Hematopoietic multipotent progenitor cell treated with erythropoietin and hydrocortisone succinate and interleukin-3 and kit ligand, for 17 days (in vitro differentiated cells): ENCODE data around the gene PTPRN2.

ENCODE experiments used
- DNase-seq: peaks from one replicate; pipeline ENCODE4 v3.0.0-alpha.2; 2015; ENCODE audit warnings: low spot score

PTPRN2 gene

GRCh38 chr7:157813053-157813452 lies 774.6 kb downstream of the PTPRN2 start:
- DNase-seq, result no peak

- no peak for DNase-seq
These were observed 775.7 kb downstream of the PTPRN2 start for GRCh38 chr7:157811946-157812345.

GRCh38 chr7:157809863-157810851 lies 777.5 kb downstream of the PTPRN2 start:
- no peak for DNase-seq

GRCh38 chr7:157809154-157809862 lies 778.3 kb downstream of the PTPRN2 start:
- no peak for DNase-seq

GRCh38 chr7:157808042-157808441 lies 779.6 kb downstream of the PTPRN2 start:
- no peak for DNase-seq

GRCh38 chr7:157807510-157807909 lies 780.1 kb downstream of the PTPRN2 start:
- DNase-seq, result no peak

GRCh38 chr7:157806711-157807110 lies 780.9 kb downstream of the PTPRN2 start:
- DNase-seq, result no peak

- no peak for DNase-seq
These were observed 781.9 kb downstream of the PTPRN2 start for GRCh38 chr7:157805713-157806112.

- DNase-seq, result no peak
These were observed 783.7 kb downstream of the PTPRN2 start for GRCh38 chr7:157803906-157804305.

- no peak for DNase-seq
These were observed 785.5 kb downstream of the PTPRN2 start for GRCh38 chr7:157801971-157802675.

GRCh38 chr7:157801113-157801512 lies 786.5 kb downstream of the PTPRN2 start:
- no peak for DNase-seq

GRCh38 chr7:157800281-157800680 lies 787.3 kb downstream of the PTPRN2 start:
- no peak for DNase-seq

GRCh38 chr7:157799076-157799685 lies 788.4 kb downstream of the PTPRN2 start:
- no peak for DNase-seq

- DNase-seq, result no peak
These were observed 790.3 kb downstream of the PTPRN2 start for GRCh38 chr7:157797361-157797760.

GRCh38 chr7:157796846-157797245 lies 790.8 kb downstream of the PTPRN2 start:
- DNase-seq, result no peak

GRCh38 chr7:157795643-157796042 lies 792.0 kb downstream of the PTPRN2 start:
- DNase-seq, result no peak

GRCh38 chr7:157795199-157795598 lies 792.4 kb downstream of the PTPRN2 start:
- no peak for DNase-seq

- no peak for DNase-seq
These were observed 792.9 kb downstream of the PTPRN2 start for GRCh38 chr7:157794746-157795065.

- no peak for DNase-seq
These were observed 793.5 kb downstream of the PTPRN2 start for GRCh38 chr7:157793973-157794745.

GRCh38 chr7:157793087-157793353 lies 794.6 kb downstream of the PTPRN2 start:
- DNase-seq, result no peak

GRCh38 chr7:157792241-157793086 lies 795.2 kb downstream of the PTPRN2 start:
- no peak for DNase-seq
